AG04450 (cell line): ENCODE results near the gene OSER1. TPM values are rescaled to one million over a fixed set of nuclear protein-coding genes. Genes with fewer than 3 reads are reported as not detected.
A peak's percentile ranks its signal among the peaks of the same experiment; 100 is the strongest.
"Not testable (repeated sequence)": the region's sequence is repeated elsewhere in the genome, so short reads cannot be mapped to it uniquely, and the experiment has no call there.

Experiments
- CTCF ChIA-PET: fragments of 300-600, 350-600 bp; formaldehyde crosslinking; extraction: SDS; loops from one replicate; lab custom pipeline; 2022; ENCODE audit warnings: antibody characterized with exemption, inconsistent platforms; lab: Charles Lee
- POLR2A ChIA-PET: fragments of 350-600 bp; formaldehyde crosslinking; extraction: SDS; loops from one replicate; lab custom pipeline; 2021; ENCODE audit warnings: antibody characterized with exemption, inconsistent platforms; lab: Yijun Ruan, JAX
- DNase-seq: peaks from one replicate; pipeline ENCODE4 v3.0.0-alpha.2; 2011; ENCODE audit warnings: low read depth, low spot score
- H3K27ac ChIP-seq: one replicate; pipeline ENCODE4 v1.5.1; 2012; ENCODE audit warnings: low read depth, low read length, control low read depth
- H3K27me3 ChIP-seq: one replicate; pipeline ENCODE4 v1.6.0; 2012; ENCODE audit warnings: low read length; ENCODE audit not compliant: control insufficient read depth, insufficient read depth
- H3K4me3 ChIP-seq: 2 replicates; pipeline ENCODE4 v1.5.1; 2011; ENCODE audit warnings: mild to moderate bottlenecking, low read depth, low read length, control low read depth
- H3K9me3 ChIP-seq: 2 replicates; pipeline ENCODE4 v1.5.1; 2012; ENCODE audit warnings: low read length; ENCODE audit not compliant: control insufficient read depth, insufficient read depth
- polyA plus RNA-seq: library from polyadenylated mRNA; depleted of rRNA; stranded (reverse); fragments of >200 nt; gene quantifications from 2 replicates; pipeline ENCODE4 v1.2.3, GENCODE V29; 2011
- TF ChIP-seq, protein P1 (sequence below): IDR thresholded peaks from 2 replicates; pipeline ENCODE4 v1.5.1; 2011; ENCODE audit warnings: low read depth, low read length, control low read depth, inconsistent platforms

Gene OSER1
- polyA plus RNA-seq, 1 experiment, result 59.3 TPM

DNA sequence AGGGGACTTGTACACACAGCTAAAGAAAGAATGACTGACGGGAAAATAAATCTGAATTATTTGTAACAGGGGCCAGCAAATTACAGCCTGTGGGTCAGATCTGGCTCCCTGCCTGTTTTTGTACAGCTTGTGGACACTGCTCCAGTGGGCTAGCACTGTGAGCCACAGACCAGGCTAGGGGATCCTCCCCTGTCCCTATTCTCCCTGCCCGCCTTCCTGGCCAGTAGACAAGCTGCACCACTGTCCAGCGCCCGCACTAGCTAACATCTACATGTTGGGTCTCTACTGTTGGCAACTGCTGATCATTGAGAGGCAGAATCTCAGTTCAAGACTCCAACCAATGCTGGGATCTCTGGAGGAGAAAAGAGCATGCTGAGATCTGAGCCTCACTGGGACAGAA, 10.7 kb downstream of the OSER1 start:
- Histone ChIP-seq H3K9me3 (no peaks in the 10 kb centered on the region), H3K27me3 (no peaks in the 10 kb centered on the region), H3K4me3 (no peak overlapping the region), H3K27ac (no peak overlapping the region)
- TF ChIP-seq, protein P1, sequence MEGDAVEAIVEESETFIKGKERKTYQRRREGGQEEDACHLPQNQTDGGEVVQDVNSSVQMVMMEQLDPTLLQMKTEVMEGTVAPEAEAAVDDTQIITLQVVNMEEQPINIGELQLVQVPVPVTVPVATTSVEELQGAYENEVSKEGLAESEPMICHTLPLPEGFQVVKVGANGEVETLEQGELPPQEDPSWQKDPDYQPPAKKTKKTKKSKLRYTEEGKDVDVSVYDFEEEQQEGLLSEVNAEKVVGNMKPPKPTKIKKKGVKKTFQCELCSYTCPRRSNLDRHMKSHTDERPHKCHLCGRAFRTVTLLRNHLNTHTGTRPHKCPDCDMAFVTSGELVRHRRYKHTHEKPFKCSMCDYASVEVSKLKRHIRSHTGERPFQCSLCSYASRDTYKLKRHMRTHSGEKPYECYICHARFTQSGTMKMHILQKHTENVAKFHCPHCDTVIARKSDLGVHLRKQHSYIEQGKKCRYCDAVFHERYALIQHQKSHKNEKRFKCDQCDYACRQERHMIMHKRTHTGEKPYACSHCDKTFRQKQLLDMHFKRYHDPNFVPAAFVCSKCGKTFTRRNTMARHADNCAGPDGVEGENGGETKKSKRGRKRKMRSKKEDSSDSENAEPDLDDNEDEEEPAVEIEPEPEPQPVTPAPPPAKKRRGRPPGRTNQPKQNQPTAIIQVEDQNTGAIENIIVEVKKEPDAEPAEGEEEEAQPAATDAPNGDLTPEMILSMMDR, result no peak
- POLR2A ChIA-PET, result no interaction called here
- CTCF ChIA-PET, result interaction anchor here (2.6 kb wide), 1 partner anchor 10 kb away, joined by 11 read pairs; no protein-coding TSS in a partner anchor
- no peak for DNase-seq

- POLR2A ChIA-PET, result no interaction called here
- DNase-seq, result no peak
- CTCF ChIA-PET, result interaction anchor here (0.7 to 5.1 kb wide), 3 partner anchors 9 to 421 kb away, joined by 3 to 43 read pairs (median 11); no protein-coding TSS in a partner anchor
- TF ChIP-seq, protein P1, result no peak
- Histone ChIP-seq H3K27me3 (no peaks in the 10 kb centered on the region), H3K4me3 (no peak overlapping the region), H3K9me3 (no peaks in the 10 kb centered on the region), H3K27ac (no peak overlapping the region)
Observed at GRCh38 chr20:44198872-44199271, 11.7 kb downstream of the OSER1 start.

GRCh38 chr20:44196271-44196670, 14.3 kb downstream of the OSER1 start:
- ChIA-PET POLR2A (no interaction called here), CTCF (interaction anchor here (0.6 to 5.1 kb wide), 8 partner anchors 12 to 473 kb away, joined by 3 to 43 read pairs (median 4); partner anchors contain the start of gene FITM2)
- H3K27me3 ChIP-seq, result no peaks in the 10 kb centered on the region
- no peak overlapping the region for H3K27ac ChIP-seq
- no peak overlapping the region for H3K4me3 ChIP-seq
- DNase-seq, result no peak
- H3K9me3 ChIP-seq, result no peaks in the 10 kb centered on the region
- TF ChIP-seq, protein P1, result peak; percentile 36

GRCh38 chr20:44195605-44196004, 15.0 kb downstream of the OSER1 start:
- TF ChIP-seq, protein P1, result no peak
- POLR2A ChIA-PET, result no interaction called here
- H3K9me3 ChIP-seq, result no peaks in the 10 kb centered on the region
- CTCF ChIA-PET, result interaction anchor here (0.6 to 5.1 kb wide), 8 partner anchors 13 to 361 kb away, joined by 3 to 43 read pairs (median 4); partner anchors contain the start of gene FITM2
- H3K27me3 ChIP-seq, result no peaks in the 10 kb centered on the region
- no peak overlapping the region for H3K4me3 ChIP-seq
- no peak overlapping the region for H3K27ac ChIP-seq
- DNase-seq, result no peak

DNA sequence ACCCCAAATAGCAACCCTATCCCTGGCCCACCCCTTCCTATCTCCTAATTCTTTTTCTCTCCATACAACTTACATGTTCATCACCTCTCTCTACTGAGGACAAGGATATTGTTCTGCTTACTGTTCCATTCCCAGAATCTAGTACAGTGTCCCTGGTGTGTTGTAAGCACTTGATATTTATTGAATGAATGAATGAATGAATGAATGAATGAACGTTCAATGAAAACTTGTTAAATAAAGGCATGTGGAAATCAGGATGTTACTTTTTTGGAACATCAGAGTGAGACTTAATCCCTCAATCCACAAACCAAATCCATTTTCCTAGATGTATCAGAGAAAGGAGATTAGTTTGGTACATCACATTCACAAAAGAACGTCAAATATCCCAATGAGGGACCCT, 16.8 kb downstream of the OSER1 start:
- H3K27ac ChIP-seq, result no peak overlapping the region
- no peak overlapping the region for H3K4me3 ChIP-seq
- H3K27me3 ChIP-seq, result no peaks in the 10 kb centered on the region
- H3K9me3 ChIP-seq, result no peaks in the 10 kb centered on the region
- TF ChIP-seq, protein P1, result no peak
- POLR2A ChIA-PET, result no interaction called here
- CTCF ChIA-PET, result interaction anchor here (5.1 to 7.0 kb wide), 2 partner anchors 77 kb away, joined by 43 to 402 read pairs; no protein-coding TSS in a partner anchor
- no peak for DNase-seq

DNA sequence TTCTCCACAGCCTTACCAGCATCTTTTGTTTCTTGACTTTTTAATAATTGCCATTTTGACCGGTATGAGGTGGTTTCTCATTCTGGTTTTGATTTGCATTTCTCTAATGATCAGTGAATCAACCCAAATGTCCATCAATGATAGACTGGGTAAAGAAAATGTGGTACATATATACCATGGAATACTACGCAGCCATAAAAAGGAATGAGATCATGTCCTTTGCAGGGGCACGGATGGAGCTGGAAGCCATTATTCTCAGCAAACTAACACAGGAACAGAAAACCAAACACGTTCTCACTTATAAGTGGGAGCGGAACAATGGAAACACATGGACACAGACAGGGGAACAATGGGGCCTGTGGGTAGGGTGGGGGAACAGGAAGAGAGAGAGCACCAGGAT, 18.9 kb downstream of the OSER1 start:
- H3K9me3 ChIP-seq, H3K27me3 ChIP-seq, POLR2A ChIA-PET, H3K27ac ChIP-seq, DNase-seq, H3K4me3 ChIP-seq: not testable (repeated sequence)
- CTCF ChIA-PET, result interaction anchor here (7.0 kb wide), 1 partner anchor 75 kb away, joined by 402 read pairs; no protein-coding TSS in a partner anchor
